ENCODE data around the gene RAD51B.

The RAD51B gene

DNA sequence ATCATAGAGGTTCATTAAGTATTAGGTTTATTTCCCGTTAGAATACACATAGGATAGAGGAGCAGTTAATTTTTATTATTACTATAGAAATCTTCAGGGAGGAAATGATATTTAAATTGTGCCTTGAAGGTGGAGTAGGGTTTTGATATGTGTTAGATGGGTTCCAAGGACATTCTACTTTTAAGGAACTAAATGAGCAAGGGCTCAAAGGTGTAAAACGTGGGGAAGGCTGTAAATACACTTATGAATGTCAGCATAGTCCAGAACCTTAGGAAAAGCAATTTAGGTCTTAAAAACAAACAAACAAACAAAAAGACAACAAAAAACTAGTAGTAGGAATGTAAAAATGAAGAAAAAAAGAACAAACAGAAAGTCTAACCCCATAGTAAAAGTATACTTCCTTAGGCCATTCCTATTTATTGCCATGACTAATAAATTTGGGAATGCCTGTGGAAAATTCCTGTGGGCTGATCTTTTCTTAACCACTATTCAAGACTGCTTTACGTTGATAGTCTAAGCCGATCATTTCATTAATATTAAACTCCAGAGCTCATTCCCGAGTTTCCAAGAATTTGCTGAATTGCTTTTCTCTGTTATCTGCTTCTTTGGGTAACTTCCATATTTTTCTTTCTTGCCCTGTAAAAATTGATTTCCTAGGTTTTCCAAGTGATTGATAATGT is 180.3 kb downstream of the RAD51B start:
- Histone ChIP-seq H3K79me2 (ENCODE audit: low read length) (no peaks in the 10 kb centered on the region), H3K9ac (ENCODE audit: low read length) (no peak overlapping the region), H3K27ac (ENCODE audit: low read length) (no peak overlapping the region), H4K20me1 (ENCODE audit: insufficient read depth, low read length) (no peaks in the 10 kb centered on the region), H3K9me3 (replicated peaks; ENCODE audit: insufficient read depth, low read length) (no peaks in the 10 kb centered on the region), H3K4me2 (ENCODE audit: low read depth, low read length) (no peak overlapping the region), H2AFZ (ENCODE audit: low read length) (no peak overlapping the region), H3K27me3 (replicated peaks; ENCODE audit: insufficient read depth, low read length) (no peaks in the 10 kb centered on the region), H3K36me3 (replicated peaks; ENCODE audit: insufficient read depth, low read length) (no peaks in the 10 kb centered on the region), H3F3A (ENCODE audit: insufficient read depth, low read length) (no peaks in the 10 kb centered on the region), H3K9me2 (replicated peaks; ENCODE audit: insufficient read depth, low read length) (no peaks in the 10 kb centered on the region), H3K4me3 (ENCODE audit: low read length) (no peak overlapping the region), H3K4me1 (ENCODE audit: low read length) (no peaks in the 10 kb centered on the region)
- TF ChIP-seq EZH2 (optimal IDR thresholded peaks at IDR 0.05; ENCODE audit: low read depth, low read length) (no peak), CTCF (IDR thresholded peaks at IDR 0.05; ENCODE audit: low read length) (no peak), EZH2phosphoT487 (IDR thresholded peaks at IDR 0.05; ENCODE audit: low read length) (no peak)
- DNase-seq = no peak

- Histone ChIP-seq H3K79me2 (ENCODE audit: low read length) (no peaks in the 10 kb centered on the region), H3F3A (ENCODE audit: insufficient read depth, low read length) (no peaks in the 10 kb centered on the region), H2AFZ (ENCODE audit: low read length) (no peak overlapping the region), H3K27ac (ENCODE audit: low read length) (no peak overlapping the region), H3K4me1 (ENCODE audit: low read length) (no peaks in the 10 kb centered on the region), H4K20me1 (ENCODE audit: insufficient read depth, low read length) (no peaks in the 10 kb centered on the region), H3K36me3 (replicated peaks; ENCODE audit: insufficient read depth, low read length) (no peaks in the 10 kb centered on the region), H3K27me3 (replicated peaks; ENCODE audit: insufficient read depth, low read length) (no peaks in the 10 kb centered on the region), H3K9me2 (replicated peaks; ENCODE audit: insufficient read depth, low read length) (no peaks in the 10 kb centered on the region), H3K4me3 (ENCODE audit: low read length) (no peak overlapping the region), H3K9ac (ENCODE audit: low read length) (no peak overlapping the region), H3K9me3 (replicated peaks; ENCODE audit: insufficient read depth, low read length) (no peaks in the 10 kb centered on the region), H3K4me2 (ENCODE audit: low read depth, low read length) (no peak overlapping the region)
- TF ChIP-seq EZH2 (optimal IDR thresholded peaks at IDR 0.05; ENCODE audit: low read depth, low read length) (no peak), EZH2phosphoT487 (IDR thresholded peaks at IDR 0.05; ENCODE audit: low read length) (no peak), CTCF (IDR thresholded peaks at IDR 0.05; ENCODE audit: low read length) (no peak)
- no peak for DNase-seq
These were observed 180.9 kb downstream of the RAD51B start for GRCh38 chr14:68000511-68000910.

DNA sequence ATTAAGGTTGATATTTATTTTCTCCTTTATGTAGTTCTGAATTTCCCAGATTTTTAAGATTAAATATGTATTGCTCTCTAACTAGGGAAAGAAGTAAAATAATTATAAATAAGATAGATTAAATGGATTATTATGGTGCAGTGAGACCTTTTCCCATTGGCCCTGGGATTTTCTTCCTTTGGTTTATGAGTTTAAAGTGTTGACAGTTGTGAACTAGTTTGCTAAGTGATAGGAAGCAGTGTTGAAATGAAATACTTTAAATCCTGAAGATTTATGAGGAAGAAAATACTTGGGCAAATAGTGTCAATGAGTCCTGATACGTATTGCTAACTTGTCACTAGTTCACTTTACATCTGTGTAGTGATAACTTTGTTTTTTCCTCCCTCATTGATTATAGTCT is 188.9 kb downstream of the RAD51B start:
- Histone ChIP-seq H3K4me1 (ENCODE audit: low read length) (no peaks in the 10 kb centered on the region), H3K36me3 (replicated peaks; ENCODE audit: insufficient read depth, low read length) (no peaks in the 10 kb centered on the region), H3K27ac (ENCODE audit: low read length) (no peak overlapping the region), H3K9me2 (replicated peaks; ENCODE audit: insufficient read depth, low read length) (no peaks in the 10 kb centered on the region), H3K27me3 (replicated peaks; ENCODE audit: insufficient read depth, low read length) (no peaks in the 10 kb centered on the region), H4K20me1 (ENCODE audit: insufficient read depth, low read length) (no peaks in the 10 kb centered on the region), H2AFZ (ENCODE audit: low read length) (no peak overlapping the region), H3K79me2 (ENCODE audit: low read length) (no peaks in the 10 kb centered on the region), H3K4me3 (ENCODE audit: low read length) (no peak overlapping the region), H3K4me2 (ENCODE audit: low read depth, low read length) (no peak overlapping the region), H3F3A (ENCODE audit: insufficient read depth, low read length) (no peaks in the 10 kb centered on the region), H3K9ac (ENCODE audit: low read length) (no peak overlapping the region), H3K9me3 (replicated peaks; ENCODE audit: insufficient read depth, low read length) (no peaks in the 10 kb centered on the region)
- no peak for TF ChIP-seq EZH2 (optimal IDR thresholded peaks at IDR 0.05; ENCODE audit: low read depth, low read length)
- no peak for TF ChIP-seq CTCF (IDR thresholded peaks at IDR 0.05; ENCODE audit: low read length)
- TF ChIP-seq EZH2phosphoT487 (IDR thresholded peaks at IDR 0.05; ENCODE audit: low read length) = no peak
- no peak for DNase-seq
